Activated CD8-positive, alpha-beta memory T cell treated with anti-CD3 and anti-CD28 coated beads for 36 hours (primary cell): Measurements from ENCODE around the gene MAEA. TPM values are rescaled to one million over a fixed set of nuclear protein-coding genes. Genes with fewer than 3 reads are reported as not detected.

Experiments used
- CTCF ChIA-PET: fragments of 350-600 bp; sonication (Branson Sonifier 250); formaldehyde crosslinking; loops from one replicate; lab custom pipeline; 2021; ENCODE audit warnings: antibody characterized with exemption; lab: Charles Lee
- POLR2A ChIA-PET: fragments of 350-600 bp; sonication (Branson Sonifier 250); formaldehyde crosslinking; loops from one replicate; lab custom pipeline; 2021; ENCODE audit warnings: antibody characterized with exemption; lab: Charles Lee
- total RNA-seq, 2 experiments: library from RNA; stranded (reverse); gene quantifications; one replicate each; pipeline ENCODE4 v1.2.3, GENCODE V29; 2021

MAEA gene
- total RNA-seq, 2 experiments from 2014 or later, result 54.6 to 57.2 TPM

- ChIA-PET CTCF (interaction anchor here (0.8 to 1.8 kb wide), 6 partner anchors 62 to 277 kb away, joined by 3 to 10 read pairs (median 3); no protein-coding TSS in a partner anchor), POLR2A (interaction anchor here (0.6 kb wide), 1 partner anchor 50 kb away, joined by 8 read pairs; no protein-coding TSS in a partner anchor)
These were observed 62.8 kb downstream of the MAEA start for GRCh38 chr4:1352567-1352900.

- CTCF ChIA-PET, result interaction anchor here (0.8 to 1.8 kb wide), 6 partner anchors 63 to 276 kb away, joined by 3 to 10 read pairs (median 3); no protein-coding TSS in a partner anchor
- POLR2A ChIA-PET, result interaction anchor here (0.6 kb wide), 1 partner anchor 51 kb away, joined by 8 read pairs; no protein-coding TSS in a partner anchor
These were observed 63.7 kb downstream of the MAEA start for GRCh38 chr4:1353186-1354055.

GRCh38 chr4:1354136-1354982, 64.7 kb downstream of the MAEA start:
- CTCF ChIA-PET, result interaction anchor here (0.9 to 3.3 kb wide), 5 partner anchors 217 to 275 kb away, joined by 3 to 13 read pairs (median 3); no protein-coding TSS in a partner anchor
- POLR2A ChIA-PET, result no interaction called here

- POLR2A ChIA-PET, result no interaction called here
- CTCF ChIA-PET, result interaction anchor here (1.1 to 3.3 kb wide), 4 partner anchors 218 to 275 kb away, joined by 3 to 13 read pairs (median 4); no protein-coding TSS in a partner anchor
These were observed 65.2 kb downstream of the MAEA start for GRCh38 chr4:1354983-1355275.

GRCh38 chr4:1355378-1355777, 65.7 kb downstream of the MAEA start:
- CTCF ChIA-PET, result interaction anchor here (1.0 to 3.4 kb wide), 7 partner anchors 46 to 274 kb away, joined by 3 to 14 read pairs (median 3); no protein-coding TSS in a partner anchor

GRCh38 chr4:1356181-1356998, 66.7 kb downstream of the MAEA start:
- CTCF ChIA-PET, result interaction anchor here (0.6 to 3.4 kb wide), 8 partner anchors 9 to 331 kb away, joined by 3 to 14 read pairs (median 4); no protein-coding TSS in a partner anchor
- POLR2A ChIA-PET, result no interaction called here

More at GRCh38 chr4:1355378-1355777, 65.7 kb downstream of the MAEA start:
- POLR2A ChIA-PET, result no interaction called here

- POLR2A ChIA-PET, result no interaction called here
- CTCF ChIA-PET, result interaction anchor here (1.3 to 3.4 kb wide), 3 partner anchors 156 to 272 kb away, joined by 4 to 14 read pairs (median 13); no protein-coding TSS in a partner anchor
These were observed 67.9 kb downstream of the MAEA start for GRCh38 chr4:1357356-1358248.

- ChIA-PET POLR2A (no interaction called here), CTCF (interaction anchor here (0.5 to 3.4 kb wide), 2 partner anchors 271 to 758 kb away, joined by 3 to 14 read pairs; no protein-coding TSS in a partner anchor)
These were observed 68.9 kb downstream of the MAEA start for GRCh38 chr4:1358421-1359143.

- POLR2A ChIA-PET, result no interaction called here
- CTCF ChIA-PET, result no interaction called here
These were observed 69.4 kb downstream of the MAEA start for GRCh38 chr4:1359144-1359501.

- ChIA-PET POLR2A (no interaction called here), CTCF (no interaction called here)
These were observed 70.3 kb downstream of the MAEA start for GRCh38 chr4:1359976-1360375.

- CTCF ChIA-PET, result no interaction called here
These were observed 71.0 kb downstream of the MAEA start for GRCh38 chr4:1360423-1361283.

GRCh38 chr4:1361431-1361830, 71.7 kb downstream of the MAEA start:
- CTCF ChIA-PET, result no interaction called here
- POLR2A ChIA-PET, result no interaction called here

More at GRCh38 chr4:1360423-1361283, 71.0 kb downstream of the MAEA start:
- POLR2A ChIA-PET, result interaction anchor here (0.5 kb wide), 1 partner anchor 116 kb away, joined by 3 read pairs; no protein-coding TSS in a partner anchor

GRCh38 chr4:1362046-1362445, 72.4 kb downstream of the MAEA start:
- CTCF ChIA-PET, result no interaction called here
- POLR2A ChIA-PET, result no interaction called here

GRCh38 chr4:1362521-1362920, 72.8 kb downstream of the MAEA start:
- ChIA-PET POLR2A (no interaction called here), CTCF (no interaction called here)

GRCh38 chr4:1363513-1363912, 73.8 kb downstream of the MAEA start:
- POLR2A ChIA-PET, result no interaction called here
- CTCF ChIA-PET, result no interaction called here

- ChIA-PET POLR2A (no interaction called here), CTCF (no interaction called here)
These were observed 74.5 kb downstream of the MAEA start for GRCh38 chr4:1364217-1364616.
